HG03064 (cell line): ENCODE results near the gene LOC101059915.
"Not testable (repeated sequence)": the region's sequence is repeated elsewhere in the genome, so short reads cannot be mapped to it uniquely, and the experiment has no call there.

Experiments
- ATAC-seq: cut with Tn5 transposase; IDR thresholded peaks from one replicate; pipeline ENCODE4 v1.9.1; 2021; ENCODE audit warnings: low read depth; ENCODE audit not compliant: unreplicated experiment

LOC101059915 gene

GRCh38 chrX:71638409-71638808 lies 28.9 kb upstream of the LOC101059915 start:
- ATAC-seq: no peak

DNA sequence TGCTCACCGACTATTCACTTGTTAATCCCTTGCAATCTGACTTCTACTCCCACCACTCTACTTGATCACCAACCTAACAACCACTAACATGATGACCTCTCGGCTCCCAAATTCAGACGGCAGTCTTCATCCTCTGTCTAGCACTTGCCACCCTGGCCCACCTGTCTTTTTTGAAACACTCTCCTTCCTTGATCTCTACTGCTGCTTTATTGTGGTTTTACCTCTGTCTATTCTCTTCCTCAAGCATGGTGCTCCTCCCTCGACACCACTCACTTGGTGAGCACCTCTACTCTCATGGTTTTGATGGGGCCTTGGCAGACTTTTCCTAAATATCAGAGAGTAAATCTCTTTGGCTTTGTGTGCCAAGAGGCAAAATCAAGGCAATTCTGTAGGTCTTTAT lies 27.3 kb upstream of the LOC101059915 start:
- ATAC-seq: no peak

DNA sequence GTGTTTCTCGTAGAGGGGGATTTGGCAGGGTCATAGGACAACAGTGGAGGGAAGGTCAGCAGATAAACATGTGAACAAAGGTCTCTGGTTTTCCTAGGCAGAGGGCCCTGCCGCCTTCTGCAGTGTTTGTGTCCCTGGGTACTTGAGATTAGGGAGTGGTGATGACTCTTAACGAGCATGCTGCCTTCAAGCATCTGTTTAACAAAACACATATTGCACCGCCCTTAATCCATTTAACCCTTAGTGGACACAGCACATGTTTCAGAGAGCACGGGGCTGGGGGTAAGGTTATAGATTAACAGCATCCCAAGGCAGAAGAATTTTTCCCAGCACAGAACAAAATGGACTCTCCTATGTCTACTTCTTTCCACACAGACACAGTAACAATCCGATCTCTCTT lies 22.9 kb upstream of the LOC101059915 start:
- not testable (repeated sequence) for ATAC-seq

DNA sequence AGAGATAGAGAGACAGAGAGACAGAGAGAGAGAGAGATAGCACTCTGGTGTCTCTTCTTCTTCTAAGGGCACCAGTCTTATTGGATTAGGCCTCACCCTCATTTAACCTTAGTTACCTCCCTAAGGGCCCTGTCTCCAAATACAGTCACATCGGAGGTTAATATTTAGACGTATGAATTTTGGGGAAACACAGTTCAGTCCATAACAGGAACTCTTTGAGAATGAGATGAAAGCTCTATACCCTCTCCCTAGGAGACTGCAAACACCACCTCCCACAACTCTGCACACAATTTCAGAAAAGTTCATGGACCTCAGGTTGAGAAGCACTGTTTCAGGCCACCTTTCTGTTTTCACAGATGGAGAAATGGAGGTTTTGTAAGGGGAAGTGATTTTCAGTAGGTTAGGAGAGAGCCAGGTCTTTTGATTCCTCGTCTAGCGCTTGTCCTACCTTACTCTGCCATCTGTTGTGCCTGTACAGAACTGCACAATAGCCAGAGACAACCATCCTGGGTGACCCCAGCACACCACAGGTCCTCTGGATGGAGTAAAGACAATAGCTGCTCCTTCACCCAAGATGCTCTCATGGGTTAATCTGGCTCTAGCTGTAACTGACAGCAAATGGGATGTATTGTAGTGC lies 16.9 kb upstream of the LOC101059915 start:
- no peak for ATAC-seq

DNA sequence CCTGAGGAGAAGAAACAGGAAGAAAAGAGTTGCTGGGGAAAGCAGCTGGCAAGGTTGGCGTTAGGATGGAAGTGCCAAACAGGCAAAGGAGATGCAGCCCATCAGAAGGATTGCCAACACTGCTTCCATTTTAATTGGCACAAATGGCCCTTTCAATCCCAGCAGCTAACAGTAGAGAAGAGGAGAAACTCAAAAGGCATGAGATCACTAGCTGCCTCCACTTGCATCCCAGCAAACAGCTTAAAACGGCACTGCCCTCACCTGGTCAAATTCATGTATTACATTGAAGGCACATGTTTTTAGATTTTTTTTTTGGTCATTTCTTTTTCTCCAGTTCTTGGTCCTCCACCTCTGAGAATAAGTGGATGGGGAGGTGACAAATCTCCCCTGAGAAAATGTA lies 14.9 kb upstream of the LOC101059915 start:
- no peak for ATAC-seq

- no peak for ATAC-seq
These were observed 14.0 kb upstream of the LOC101059915 start for GRCh38 chrX:71653344-71653743.

DNA sequence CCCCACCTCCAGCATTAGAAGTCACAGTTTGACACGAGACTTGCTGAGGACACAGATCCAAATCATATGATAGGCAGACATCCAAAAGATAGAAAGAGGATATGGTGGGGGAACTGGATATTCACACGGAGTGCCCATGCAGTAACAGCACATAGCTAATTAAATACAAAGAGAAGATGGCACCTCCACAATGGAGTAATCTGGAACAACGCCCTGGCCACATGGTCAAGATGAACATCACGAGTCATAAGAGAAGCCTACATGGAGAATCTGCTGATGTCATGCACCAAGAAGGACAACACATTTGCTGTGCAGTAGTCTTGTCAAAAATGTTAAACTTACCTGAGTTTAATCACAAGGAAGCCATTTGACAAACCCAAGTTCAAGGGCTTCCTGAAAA lies 10.1 kb upstream of the LOC101059915 start:
- ATAC-seq: no peak

GRCh38 chrX:71659342-71659741 lies 8.0 kb upstream of the LOC101059915 start:
- no peak for ATAC-seq

DNA sequence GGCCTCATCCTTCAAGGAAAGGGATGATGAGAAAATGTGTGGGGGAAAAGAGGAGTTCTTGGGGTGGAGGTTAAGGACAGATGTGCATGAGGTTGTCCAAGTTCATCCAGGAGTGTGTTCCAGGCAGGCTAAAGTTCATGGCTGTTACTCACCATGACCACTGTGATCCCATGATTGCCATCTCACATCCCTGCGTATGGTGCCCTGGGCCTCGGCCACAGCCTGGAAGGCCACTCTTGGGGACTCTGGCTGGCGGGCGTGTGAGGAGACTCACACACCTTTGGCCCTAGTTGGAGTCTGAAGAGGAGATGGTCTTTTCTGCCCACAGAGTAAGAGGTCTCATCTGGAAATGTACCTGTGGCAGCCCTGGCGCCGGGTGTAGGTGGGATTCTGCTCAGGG lies 7.4 kb upstream of the LOC101059915 start:
- no peak for ATAC-seq

DNA sequence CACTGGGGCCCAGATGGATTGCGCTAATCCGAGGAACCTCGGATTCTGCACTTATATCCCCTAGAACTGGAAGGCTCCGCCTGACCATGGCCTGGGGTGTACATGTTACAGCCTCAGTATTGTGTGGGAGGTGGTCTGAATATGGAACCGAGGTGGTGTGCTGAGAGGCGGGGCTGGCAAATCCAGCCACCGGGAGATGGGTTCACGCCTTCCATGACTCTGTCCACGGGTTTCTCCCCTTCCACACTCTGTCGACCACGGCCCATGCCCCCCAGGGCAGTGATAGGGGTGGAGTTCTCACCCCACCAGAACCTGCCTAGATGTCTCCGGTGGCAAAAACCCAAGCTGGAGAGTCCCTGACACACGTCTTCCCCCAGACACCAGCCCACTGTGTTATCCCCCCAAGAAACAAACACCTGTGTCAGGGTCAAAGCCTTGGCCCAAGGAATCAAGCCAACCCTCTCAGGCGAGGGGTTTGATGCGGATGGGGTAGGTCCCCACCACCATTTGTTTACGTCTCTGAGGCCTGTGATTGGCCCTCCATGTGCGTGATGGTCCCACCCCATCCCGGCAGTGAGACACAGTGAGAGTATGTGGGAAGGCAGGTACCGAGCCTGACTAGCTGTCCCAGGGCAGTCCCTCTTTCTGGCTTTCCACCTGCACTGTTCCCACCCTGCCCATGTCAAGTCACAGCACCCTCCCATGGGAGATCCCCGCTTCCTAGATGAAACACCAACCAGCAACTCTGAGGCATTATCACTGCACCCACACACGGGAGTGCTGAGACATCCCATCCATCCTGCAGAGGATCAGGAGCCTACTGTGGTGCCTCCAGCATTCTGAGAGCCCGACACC lies 6.6 kb upstream of the LOC101059915 start:
- ATAC-seq: no peak

- ATAC-seq: no peak
These were observed 5.4 kb upstream of the LOC101059915 start for GRCh38 chrX:71661919-71662318.

DNA sequence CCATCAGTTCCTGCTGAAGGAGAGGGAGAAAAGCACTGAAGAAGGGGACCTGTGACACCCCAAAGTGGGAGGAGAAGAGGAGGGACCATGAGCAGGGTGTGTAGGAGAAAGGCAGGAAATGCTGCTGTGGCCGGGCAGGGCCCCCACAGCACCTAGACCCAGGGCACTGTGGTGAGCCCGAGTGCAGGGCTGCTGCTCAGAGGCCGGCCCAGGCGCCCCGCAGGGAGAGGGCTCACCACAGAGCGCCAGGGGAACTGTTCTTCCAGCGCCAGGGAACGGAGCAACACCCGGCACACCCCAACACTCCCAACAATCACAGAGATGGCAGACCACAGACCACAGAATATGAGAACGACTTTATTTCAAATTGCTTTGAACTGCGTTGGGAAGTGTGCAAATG lies 4.7 kb upstream of the LOC101059915 start:
- not testable (repeated sequence) for ATAC-seq

DNA sequence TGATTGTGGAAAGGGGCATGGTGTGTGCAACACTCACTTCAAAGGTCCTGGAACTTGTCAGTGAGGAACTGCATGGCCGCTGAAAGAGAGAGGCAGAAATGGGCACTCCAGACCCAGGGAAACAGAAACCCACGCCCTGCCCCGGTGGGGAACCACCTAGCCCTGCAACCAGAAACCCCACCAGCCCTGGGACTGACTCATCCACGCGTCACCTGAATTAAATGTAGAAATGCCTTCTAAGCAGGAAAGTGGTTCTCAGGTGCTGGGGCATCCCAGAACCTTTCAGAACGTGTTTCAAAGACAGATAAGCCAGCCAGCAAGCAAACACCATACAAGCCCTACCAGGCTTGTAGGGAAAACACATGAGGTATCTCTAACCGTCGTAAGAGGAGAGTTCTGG lies 4.1 kb upstream of the LOC101059915 start:
- not testable (repeated sequence) for ATAC-seq

GRCh38 chrX:71664202-71664601 lies 3.1 kb upstream of the LOC101059915 start:
- ATAC-seq: not testable (repeated sequence)

GRCh38 chrX:71664889-71665491 lies 2.4 kb upstream of the LOC101059915 start:
- no peak for ATAC-seq

- no peak for ATAC-seq
These were observed 1.6 kb upstream of the LOC101059915 start for GRCh38 chrX:71665747-71666146.

- no peak for ATAC-seq
These were observed 814 bp upstream of the LOC101059915 start for GRCh38 chrX:71666240-71667223.

DNA sequence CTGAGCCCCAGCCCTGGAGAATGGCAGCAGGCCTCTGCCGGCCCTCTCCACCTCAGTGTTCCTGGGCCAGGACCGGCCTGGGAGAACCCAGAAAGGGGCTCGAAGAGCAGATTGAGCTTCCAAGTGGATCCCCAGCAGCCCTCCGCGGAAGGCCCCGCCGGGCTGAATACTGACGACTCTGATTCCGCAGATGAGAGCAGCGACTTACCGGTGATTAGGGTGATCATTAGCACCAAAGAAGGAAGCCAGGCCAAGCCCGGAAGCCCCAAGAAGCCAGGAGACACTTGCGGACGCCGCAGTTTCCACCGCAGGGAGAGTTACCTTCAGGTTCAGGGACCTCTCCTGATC lies 876 bp downstream of the LOC101059915 start:
- ATAC-seq: no peak

GRCh38 chrX:71669492-71669891 lies 2.1 kb downstream of the LOC101059915 start:
- ATAC-seq: no peak

GRCh38 chrX:71669947-71670346 lies 2.6 kb downstream of the LOC101059915 start:
- not testable (repeated sequence) for ATAC-seq
